Raji (cell line): ENCODE data around the gene FLOT2.

Experiments
- POLR2A ChIP-seq: IDR thresholded peaks from 2 replicates; pipeline ENCODE4 v1.6.1; 2011; ENCODE audit warnings: low read depth, low read length, control low read depth; ENCODE audit not compliant: insufficient read depth

FLOT2 gene

DNA sequence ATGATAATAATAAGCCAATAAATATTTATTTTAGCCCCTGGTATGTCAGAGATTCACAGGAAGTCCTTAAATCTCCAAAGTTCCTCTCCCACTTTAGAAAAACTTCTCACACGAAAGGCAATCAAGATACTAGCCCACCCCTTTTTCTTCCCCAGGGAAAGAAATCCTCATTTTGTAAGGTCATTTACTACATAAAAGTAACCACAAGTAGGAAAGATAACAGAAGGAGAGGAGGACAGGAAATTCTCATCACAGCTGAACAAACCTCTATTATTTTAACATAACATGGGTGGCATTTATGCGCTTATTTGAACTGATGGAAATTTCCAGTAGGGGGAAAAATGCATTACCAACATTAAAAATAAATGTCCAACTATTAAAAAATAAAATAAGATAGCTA is 58.3 kb downstream of the FLOT2 start:
- TF ChIP-seq POLR2A, result no peak

DNA sequence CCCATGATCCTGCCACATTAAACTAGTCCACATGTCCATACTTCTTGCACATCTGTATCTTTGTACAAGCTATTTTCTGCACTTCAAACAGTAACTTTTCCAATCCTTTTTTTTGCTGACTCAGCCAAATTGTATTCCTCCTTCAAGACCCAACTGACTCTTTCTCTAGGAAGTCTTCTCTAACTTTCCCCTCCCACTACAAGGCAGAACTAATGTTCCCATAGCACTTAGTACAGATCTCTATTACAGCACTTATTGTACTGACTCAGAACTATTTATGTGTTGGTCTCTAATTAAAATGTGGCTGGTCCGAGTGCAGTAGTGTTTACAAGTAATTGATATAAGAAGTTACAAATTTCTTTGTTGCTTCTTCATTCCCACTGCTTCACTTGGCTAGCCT is 63.1 kb downstream of the FLOT2 start:
- no peak for TF ChIP-seq POLR2A
